ENCODE data around the gene KRT33B.

KRT33B gene

DNA sequence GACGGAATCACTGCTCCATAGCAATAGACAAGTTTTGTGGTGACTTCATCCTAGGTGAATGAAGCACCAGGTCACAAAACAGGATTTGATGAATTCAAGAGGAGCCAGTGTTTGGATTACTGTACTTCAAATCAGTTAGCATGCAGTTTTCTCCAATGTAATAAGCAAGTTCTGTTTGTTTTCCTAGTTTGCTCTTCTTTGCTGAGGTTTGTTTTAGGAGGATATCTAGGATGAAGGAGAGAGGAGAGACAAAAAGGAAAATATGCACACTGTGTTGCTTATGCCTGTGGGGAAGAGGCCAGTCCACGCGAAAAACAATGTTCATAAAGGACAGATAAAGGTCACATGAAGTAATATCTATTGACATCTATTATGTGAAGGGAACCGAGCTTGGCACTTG, 45.8 kb upstream of the KRT33B start:
- H3K9me3 ChIP-seq (replicated peaks; ENCODE audit: insufficient read depth, low read length) = no peaks in the 10 kb centered on the region
- no peaks in the 10 kb centered on the region for H4K20me1 ChIP-seq (ENCODE audit: insufficient read depth, low read length)
- no peaks in the 10 kb centered on the region for H3K27me3 ChIP-seq (replicated peaks; ENCODE audit: insufficient read depth, low read length)
- no peaks in the 10 kb centered on the region for H3K4me1 ChIP-seq (ENCODE audit: low read length)
- TF ChIP-seq, protein P1, sequence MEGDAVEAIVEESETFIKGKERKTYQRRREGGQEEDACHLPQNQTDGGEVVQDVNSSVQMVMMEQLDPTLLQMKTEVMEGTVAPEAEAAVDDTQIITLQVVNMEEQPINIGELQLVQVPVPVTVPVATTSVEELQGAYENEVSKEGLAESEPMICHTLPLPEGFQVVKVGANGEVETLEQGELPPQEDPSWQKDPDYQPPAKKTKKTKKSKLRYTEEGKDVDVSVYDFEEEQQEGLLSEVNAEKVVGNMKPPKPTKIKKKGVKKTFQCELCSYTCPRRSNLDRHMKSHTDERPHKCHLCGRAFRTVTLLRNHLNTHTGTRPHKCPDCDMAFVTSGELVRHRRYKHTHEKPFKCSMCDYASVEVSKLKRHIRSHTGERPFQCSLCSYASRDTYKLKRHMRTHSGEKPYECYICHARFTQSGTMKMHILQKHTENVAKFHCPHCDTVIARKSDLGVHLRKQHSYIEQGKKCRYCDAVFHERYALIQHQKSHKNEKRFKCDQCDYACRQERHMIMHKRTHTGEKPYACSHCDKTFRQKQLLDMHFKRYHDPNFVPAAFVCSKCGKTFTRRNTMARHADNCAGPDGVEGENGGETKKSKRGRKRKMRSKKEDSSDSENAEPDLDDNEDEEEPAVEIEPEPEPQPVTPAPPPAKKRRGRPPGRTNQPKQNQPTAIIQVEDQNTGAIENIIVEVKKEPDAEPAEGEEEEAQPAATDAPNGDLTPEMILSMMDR (IDR thresholded peaks at IDR 0.05; ENCODE audit: low read length) = no peak
- no peak for TF ChIP-seq EZH2phosphoT487 (IDR thresholded peaks at IDR 0.05; ENCODE audit: low read length)
- no peak for TF ChIP-seq EZH2 (optimal IDR thresholded peaks at IDR 0.05; ENCODE audit: low read depth, low read length)
- H3K27ac ChIP-seq (ENCODE audit: low read length) = no peak overlapping the region
- no peak for DNase-seq
- no peak overlapping the region for H2AFZ ChIP-seq (ENCODE audit: low read length)
- H3K9me2 ChIP-seq (replicated peaks; ENCODE audit: insufficient read depth, low read length) = no peaks in the 10 kb centered on the region
- H3K36me3 ChIP-seq (replicated peaks; ENCODE audit: insufficient read depth, low read length) = no peaks in the 10 kb centered on the region
- no peak overlapping the region for H3K4me2 ChIP-seq (ENCODE audit: low read depth, low read length)
- no peak overlapping the region for H3K4me3 ChIP-seq (ENCODE audit: low read length)
- no peak overlapping the region for H3K9ac ChIP-seq (ENCODE audit: low read length)
- no peaks in the 10 kb centered on the region for H3K79me2 ChIP-seq (ENCODE audit: low read length)
- H3F3A ChIP-seq (ENCODE audit: insufficient read depth, low read length) = no peaks in the 10 kb centered on the region

DNA sequence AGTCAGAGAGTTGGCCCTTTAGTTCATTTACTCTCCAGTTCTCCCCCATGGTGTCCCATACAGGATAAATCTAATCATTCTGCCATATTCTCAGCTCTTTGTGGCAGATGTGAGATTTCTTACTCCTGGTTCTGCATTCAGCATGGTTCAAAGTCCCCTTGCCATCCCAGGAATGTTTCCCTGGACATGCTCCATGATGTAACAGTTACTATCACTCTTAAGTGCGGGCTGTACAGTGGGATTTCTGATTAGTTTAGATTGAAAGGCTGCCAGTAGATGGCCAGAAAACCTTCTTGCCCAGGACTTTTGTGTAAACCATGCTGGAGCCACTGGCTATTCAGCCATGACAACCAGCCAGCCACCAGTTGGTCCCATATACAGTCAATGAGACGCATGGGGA, 44.4 kb upstream of the KRT33B start:
- Histone ChIP-seq H4K20me1 (ENCODE audit: insufficient read depth, low read length) (no peaks in the 10 kb centered on the region), H3K27me3 (replicated peaks; ENCODE audit: insufficient read depth, low read length) (no peaks in the 10 kb centered on the region), H3K9me3 (replicated peaks; ENCODE audit: insufficient read depth, low read length) (no peaks in the 10 kb centered on the region), H3K36me3 (replicated peaks; ENCODE audit: insufficient read depth, low read length) (no peaks in the 10 kb centered on the region), H3K4me3 (ENCODE audit: low read length) (no peak overlapping the region), H3K9ac (ENCODE audit: low read length) (no peak overlapping the region), H3K9me2 (replicated peaks; ENCODE audit: insufficient read depth, low read length) (no peaks in the 10 kb centered on the region), H3K79me2 (ENCODE audit: low read length) (no peaks in the 10 kb centered on the region), H2AFZ (ENCODE audit: low read length) (no peak overlapping the region), H3F3A (ENCODE audit: insufficient read depth, low read length) (no peaks in the 10 kb centered on the region), H3K4me2 (ENCODE audit: low read depth, low read length) (no peak overlapping the region), H3K4me1 (ENCODE audit: low read length) (no peaks in the 10 kb centered on the region), H3K27ac (ENCODE audit: low read length) (no peak overlapping the region)
- DNase-seq = no peak
- TF ChIP-seq EZH2phosphoT487 (IDR thresholded peaks at IDR 0.05; ENCODE audit: low read length) = no peak
- TF ChIP-seq, protein P1 (IDR thresholded peaks at IDR 0.05; ENCODE audit: low read length) = no peak
- no peak for TF ChIP-seq EZH2 (optimal IDR thresholded peaks at IDR 0.05; ENCODE audit: low read depth, low read length)

DNA sequence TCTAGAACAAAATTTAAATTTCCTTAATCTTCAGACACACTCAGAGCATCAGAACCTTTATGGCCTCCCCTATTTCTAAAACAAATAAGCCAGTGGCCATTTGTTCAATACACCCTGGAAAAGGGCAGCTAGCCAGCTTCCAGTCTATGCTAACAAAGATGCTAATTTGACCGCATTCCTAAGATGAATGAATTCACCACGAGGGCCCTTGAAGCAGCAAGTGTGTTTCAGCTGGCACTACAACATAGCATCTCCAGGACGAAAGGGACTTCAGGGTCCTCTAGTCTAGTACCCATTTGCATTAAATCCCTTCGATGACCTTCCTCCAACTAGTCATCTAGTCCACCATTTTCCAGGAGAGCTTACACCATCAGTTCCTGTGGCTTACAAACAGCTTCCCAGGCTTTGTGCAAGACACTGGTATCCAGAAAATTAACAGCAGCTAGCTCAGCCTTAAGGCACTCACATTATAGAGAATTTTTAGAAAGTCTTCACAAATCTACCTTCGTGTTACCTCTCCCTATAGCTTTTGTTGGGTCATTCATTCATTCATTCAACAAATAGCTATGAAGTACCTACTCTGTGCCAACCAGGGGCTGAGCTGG, 43.8 kb upstream of the KRT33B start:
- H3K79me2 ChIP-seq (ENCODE audit: low read length) = no peaks in the 10 kb centered on the region
- H3K4me3 ChIP-seq (ENCODE audit: low read length) = no peak overlapping the region
- no peaks in the 10 kb centered on the region for H4K20me1 ChIP-seq (ENCODE audit: insufficient read depth, low read length)
- H3K4me1 ChIP-seq (ENCODE audit: low read length) = no peaks in the 10 kb centered on the region
- H3K4me2 ChIP-seq (ENCODE audit: low read depth, low read length) = no peak overlapping the region
- H3K36me3 ChIP-seq (replicated peaks; ENCODE audit: insufficient read depth, low read length) = no peaks in the 10 kb centered on the region
- H3F3A ChIP-seq (ENCODE audit: insufficient read depth, low read length) = no peaks in the 10 kb centered on the region
- H3K9me3 ChIP-seq (replicated peaks; ENCODE audit: insufficient read depth, low read length) = no peaks in the 10 kb centered on the region
- TF ChIP-seq EZH2 (optimal IDR thresholded peaks at IDR 0.05; ENCODE audit: low read depth, low read length) = no peak
- no peak for TF ChIP-seq EZH2phosphoT487 (IDR thresholded peaks at IDR 0.05; ENCODE audit: low read length)
- TF ChIP-seq, protein P1 (IDR thresholded peaks at IDR 0.05; ENCODE audit: low read length) = no peak
- H3K9me2 ChIP-seq (replicated peaks; ENCODE audit: insufficient read depth, low read length) = no peaks in the 10 kb centered on the region
- no peak overlapping the region for H3K27ac ChIP-seq (ENCODE audit: low read length)
- DNase-seq = no peak
- no peak overlapping the region for H3K9ac ChIP-seq (ENCODE audit: low read length)
- no peak overlapping the region for H2AFZ ChIP-seq (ENCODE audit: low read length)
- H3K27me3 ChIP-seq (replicated peaks; ENCODE audit: insufficient read depth, low read length) = no peaks in the 10 kb centered on the region
